ENCODE measurements around the gene ZNF385A. TPM values are rescaled to one million over a fixed set of nuclear protein-coding genes. Genes with fewer than 3 reads are reported as not detected.

The ZNF385A gene
- total and polyA plus RNA-seq, 2 of the 4 experiments (the other 2 are of a cell fraction), result 0.36 to 2.5 TPM

DNA sequence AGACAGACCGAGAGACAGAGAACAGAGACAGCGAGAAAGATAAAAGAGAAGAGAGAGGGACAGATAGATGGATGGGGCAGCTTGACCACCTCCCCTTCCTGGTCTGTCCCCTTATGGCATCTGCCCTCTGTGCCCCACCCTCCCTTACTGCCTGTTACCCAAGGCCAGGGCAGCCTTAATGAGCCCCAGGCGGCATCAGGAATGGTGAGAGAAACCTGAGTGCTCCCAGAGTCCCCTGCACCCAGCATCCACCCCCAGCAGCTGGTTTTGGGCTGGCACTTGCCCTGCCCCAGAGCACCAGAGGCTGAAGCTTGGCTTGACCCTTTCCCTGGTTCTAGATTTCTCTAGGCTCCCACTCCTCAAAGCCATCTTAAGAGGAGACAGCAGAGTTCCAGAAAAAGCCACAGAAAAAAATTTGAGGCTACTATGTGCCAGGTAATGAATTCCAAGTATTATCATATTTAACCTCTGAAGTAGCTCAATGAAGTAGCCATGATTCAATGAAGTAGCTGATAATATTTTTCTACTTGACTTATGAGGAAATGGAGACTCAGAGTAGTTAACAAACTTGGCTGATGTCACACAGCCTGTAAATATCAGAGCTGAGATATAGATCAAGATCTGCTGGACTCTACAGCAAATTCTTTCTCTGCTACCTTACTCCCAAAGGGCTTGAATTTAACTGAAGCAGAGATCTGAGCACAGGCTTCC lies 2.0 kb upstream of the ZNF385A start (continued):
- TF ChIP-seq RCOR1 (IDR thresholded peaks at IDR 0.05; ENCODE audit: insufficient replicate concordance, low read length) (no peak), MAFK (IDR thresholded peaks at IDR 0.05; ENCODE audit: low read depth, low read length) (no peak), CHD1 (IDR thresholded peaks at IDR 0.05; ENCODE audit: low read depth, low read length) (no peak), MAZ (IDR thresholded peaks at IDR 0.05; ENCODE audit: borderline replicate concordance, low read depth, low read length) (no peak)

DNA sequence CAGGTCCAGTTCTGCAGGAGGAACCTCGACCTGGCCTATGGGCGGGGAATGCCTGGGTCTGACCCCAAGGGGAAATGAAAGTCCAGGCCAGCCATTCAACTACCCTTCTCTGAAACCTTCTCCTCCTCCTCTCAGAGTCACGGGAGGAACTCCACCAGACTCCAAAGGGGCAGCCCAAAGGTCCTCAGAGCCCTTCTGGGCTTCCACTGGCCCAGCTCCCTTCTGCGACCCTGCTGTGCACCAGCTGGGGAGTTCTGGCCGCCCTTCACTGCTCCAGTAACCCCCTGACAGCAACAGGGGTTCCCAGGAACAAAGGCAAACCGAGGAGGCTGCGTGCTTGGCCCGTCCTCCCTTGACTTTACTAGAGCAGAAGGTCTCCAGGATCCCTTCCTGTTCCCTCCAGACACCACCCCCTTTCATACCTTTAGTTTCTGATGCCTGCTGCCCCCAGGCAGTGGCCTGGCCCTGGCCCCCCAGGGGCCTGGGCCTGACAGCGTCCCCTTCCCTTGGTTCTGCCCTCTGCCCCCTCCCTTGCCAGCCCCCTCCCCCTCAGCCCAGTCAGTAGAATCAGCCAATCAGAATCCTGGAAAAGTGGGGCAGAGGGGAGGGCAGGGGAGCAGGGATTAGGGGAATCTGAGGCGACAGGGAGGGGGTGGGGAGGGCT lies 850 bp upstream of the ZNF385A start:
- H3K9me1 ChIP-seq (ENCODE audit: insufficient read depth, low read length), result no peaks in the 10 kb centered on the region; the same call in 1 of the 2 replicates
- no peak overlapping the region; the same call in 1 of the 2 replicates for H3K4ac ChIP-seq (ENCODE audit: low read depth, low read length)
- CTCF ChIA-PET, result interaction anchor here (1.0 kb wide), 1 partner anchor 14 kb away, joined by 3 read pairs; no protein-coding TSS in a partner anchor
- 0 out of 2 replicates have a peak overlapping the region, but pooled peaks have one; percentile 36 for H2AK5ac ChIP-seq (ENCODE audit: low read depth, low read length)
- no peak overlapping the region for H3K18ac ChIP-seq (ENCODE audit: low read depth, low read length)
- peak overlapping the region; percentile 2; the same call in 1 of the 2 replicates for H4K5ac ChIP-seq (ENCODE audit: low read depth, low read length)
- no peak overlapping the region for H3K14ac ChIP-seq (replicated peaks; ENCODE audit: low read depth, low read length)
- in situ Hi-C loops (cut with MboI; ENCODE audit: low sequenced_read_pairs), result no loop called here
- no peak overlapping the region for H2AFZ ChIP-seq (replicated peaks; ENCODE audit: low read length, poor library complexity)
- intact Hi-C loops (cut with micrococcal nuclease), result no loop called here
- no peak overlapping the region for H3K4me3 ChIP-seq (ENCODE audit: insufficient read depth, low read depth, low read length)
- H4K20me1 ChIP-seq (ENCODE audit: insufficient read depth, low read length), result no peaks in the 10 kb centered on the region
- ATAC-seq (ENCODE audit: low read depth) (no peak), DNase-seq (no peak)
- H4K91ac ChIP-seq (ENCODE audit: insufficient read depth, low read depth, low read length), result no peak overlapping the region
- POLR2A ChIA-PET (ENCODE audit: unreplicated experiment), result no interaction called here
- dilution Hi-C loops (cut with HindIII; ENCODE audit: low sequenced_read_pairs, unreplicated experiment), result no loop called here
- no peak overlapping the region for H3K9ac ChIP-seq (ENCODE audit: low read depth, low read length)
- BruUV-seq (replicated peaks), result no TSS peak
- H4K8ac ChIP-seq (ENCODE audit: low read depth in 2 of 2, low read length in 2 of 2), result no peak overlapping the region
- no peak overlapping the region for H3K56ac ChIP-seq (ENCODE audit: extremely low read depth, insufficient read depth, low read length)
- H3K23ac ChIP-seq (ENCODE audit: low read depth, low read length), result no peak overlapping the region
- H3K9me3 ChIP-seq (ENCODE audit: control insufficient read depth, insufficient read depth, low read length), result no peaks in the 10 kb centered on the region
- no peaks in the 10 kb centered on the region for H3K36me3 ChIP-seq (ENCODE audit: control insufficient read depth, insufficient read depth, low read length)
- H3K27me3 ChIP-seq (ENCODE audit: control insufficient read depth, insufficient read depth, low read length), result no peaks in the 10 kb centered on the region
- no peak overlapping the region for H2BK20ac ChIP-seq (ENCODE audit: low read depth, low read length)
- H3K4me2 ChIP-seq (ENCODE audit: low read depth, low read length), result no peak overlapping the region
- H2AK9ac ChIP-seq (replicated peaks; ENCODE audit: low read depth, low read length, poor library complexity), result no peak overlapping the region
- H3K79me1 ChIP-seq (ENCODE audit: low read depth in 1 of 2, low read length in 2 of 2), result no peaks in the 10 kb centered on the region
- no peak overlapping the region for H3K27ac ChIP-seq (ENCODE audit: insufficient read depth, low read length)
- WGBS, 2 experiments (ENCODE audit: extremely low coverage in 2 of 2, insufficient read length in 1 of 2), result 56% methylated on average over 5 of the region's 10 CpGs; no CpG with 5 or more reads in 1 of the 2 experiments
- no peak overlapping the region for H2BK15ac ChIP-seq (ENCODE audit: low read depth, low read length)
- peaks cover 13% of the 10 kb centered on the region for H3K4me1 ChIP-seq (ENCODE audit: control insufficient read depth, insufficient read depth, low read length)
- peak overlapping the region; percentile 17 for H2BK120ac ChIP-seq (ENCODE audit: low read depth, low read length)
- H2BK5ac ChIP-seq (ENCODE audit: low read depth, low read length, poor library complexity, severe bottlenecking), result no peak overlapping the region
- TF ChIP-seq BHLHE40 (IDR thresholded peaks at IDR 0.05; ENCODE audit: low read depth, low read length), result no peak
- TF ChIP-seq, protein P1, sequence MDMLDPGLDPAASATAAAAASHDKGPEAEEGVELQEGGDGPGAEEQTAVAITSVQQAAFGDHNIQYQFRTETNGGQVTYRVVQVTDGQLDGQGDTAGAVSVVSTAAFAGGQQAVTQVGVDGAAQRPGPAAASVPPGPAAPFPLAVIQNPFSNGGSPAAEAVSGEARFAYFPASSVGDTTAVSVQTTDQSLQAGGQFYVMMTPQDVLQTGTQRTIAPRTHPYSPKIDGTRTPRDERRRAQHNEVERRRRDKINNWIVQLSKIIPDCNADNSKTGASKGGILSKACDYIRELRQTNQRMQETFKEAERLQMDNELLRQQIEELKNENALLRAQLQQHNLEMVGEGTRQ (IDR thresholded peaks at IDR 0.05; ENCODE audit: low read depth, low read length), result no peak
- no peak for TF ChIP-seq MAFK (IDR thresholded peaks at IDR 0.05; ENCODE audit: low read depth, low read length)
- TF ChIP-seq FOS (IDR thresholded peaks at IDR 0.05; ENCODE audit: low read depth, low read length), result no peak
- no peak for TF ChIP-seq RAD21 (IDR thresholded peaks at IDR 0.05; ENCODE audit: low read length)
- TF ChIP-seq CHD1 (IDR thresholded peaks at IDR 0.05; ENCODE audit: low read depth, low read length), result no peak
- no peak for TF ChIP-seq RCOR1 (IDR thresholded peaks at IDR 0.05; ENCODE audit: insufficient replicate concordance, low read length)
- no peak for TF ChIP-seq RFX5 (IDR thresholded peaks at IDR 0.05; ENCODE audit: low read depth, low read length)
- TF ChIP-seq NFE2L2 (IDR thresholded peaks at IDR 0.05; ENCODE audit: low read depth, low read length), result no peak
- no peak for TF ChIP-seq POLR2A (IDR thresholded peaks at IDR 0.05; ENCODE audit: low read depth, low read length)
